PC-9 (cell line): ENCODE results near the gene PLA2G4D. TPM values are rescaled to one million over a fixed set of nuclear protein-coding genes. Genes with fewer than 3 reads are reported as not detected.

Experiments used
- BruUV-seq: library from RNA; stranded (reverse); fragments of 400-500 nt; replicated peaks from 2 replicates; lab custom pipeline; 2021; lab: Mats Ljungman, UMichigan
- CTCF ChIA-PET: fragments of 300-600 bp; sonication (Branson Sonifier 250); formaldehyde crosslinking; loops from one replicate; lab custom pipeline; 2022; ENCODE audit warnings: antibody characterized with exemption; lab: Charles Lee
- POLR2A ChIA-PET: fragments of 300-600 bp; sonication (Branson Sonifier 250); formaldehyde crosslinking; loops from one replicate; lab custom pipeline; 2022; ENCODE audit warnings: antibody characterized with exemption; ENCODE audit not compliant: unreplicated experiment; lab: Charles Lee
- DNase-seq, 2 experiments: peaks; one replicate each; pipeline versions ENCODE4 v3.0.0 to v3.0.0-alpha.2; 2015 to 2022; ENCODE audit warnings: mixed read lengths in 1 of 2
- H2AFZ ChIP-seq: fragments of 200-600 bp; sonication (generic); 2 replicates; pipeline ENCODE4 v1.8.1; 2017; ENCODE audit warnings: antibody characterized with exemption
- H3F3A ChIP-seq: fragments of 200-600 bp; sonication (generic); 2 replicates; pipeline ENCODE4 v1.8.1; 2017; ENCODE audit warnings: antibody characterized with exemption, mild to moderate bottlenecking, low read depth; ENCODE audit not compliant: insufficient read depth
- H3K27ac ChIP-seq: fragments of 200-600 bp; sonication (generic); 2 replicates; pipeline ENCODE4 v1.6.1; 2016; ENCODE audit warnings: mixed run types
- H3K27me3 ChIP-seq: fragments of 200-600 bp; sonication (generic); 2 replicates; pipeline ENCODE4 v1.6.1; 2016; ENCODE audit warnings: low read depth, mixed run types; ENCODE audit not compliant: insufficient read depth
- H3K36me3 ChIP-seq: fragments of 200-600 bp; sonication (generic); 2 replicates; pipeline ENCODE4 v1.6.1; 2016; ENCODE audit warnings: low read depth, mixed run types
- H3K4me1 ChIP-seq: fragments of 200-600 bp; sonication (generic); replicated peaks from 2 replicates; pipeline ENCODE4 v1.6.1; 2016; ENCODE audit warnings: mixed run types; ENCODE audit not compliant: insufficient read depth
- H3K4me2 ChIP-seq: fragments of 200-600 bp; sonication (generic); 2 replicates; pipeline ENCODE4 v1.6.1; 2017; ENCODE audit warnings: mixed run types
- H3K4me3 ChIP-seq: fragments of 200-600 bp; sonication (generic); 2 replicates; pipeline ENCODE4 v1.6.1; 2016; ENCODE audit warnings: mixed run types
- H3K79me2 ChIP-seq: fragments of 200-600 bp; sonication (generic); 2 replicates; pipeline ENCODE4 v1.6.1; 2017; ENCODE audit warnings: low read depth, mixed run types
- H3K9me2 ChIP-seq: fragments of 200-600 bp; sonication (generic); 2 replicates; pipeline ENCODE4 v1.8.1; 2017; ENCODE audit warnings: mild to moderate bottlenecking; ENCODE audit not compliant: insufficient read depth
- H3K9me3 ChIP-seq: fragments of 200-600 bp; sonication (generic); 2 replicates; pipeline ENCODE4 v1.8.1; 2016; ENCODE audit warnings: low read depth; ENCODE audit not compliant: insufficient read depth
- H4K20me1 ChIP-seq: fragments of 200-600 bp; sonication (generic); 2 replicates; pipeline ENCODE4 v1.8.1; 2017; ENCODE audit not compliant: insufficient read depth
- EZH2 ChIP-seq: fragments of 200-600 bp; sonication (generic); IDR thresholded peaks from 2 replicates; pipeline ENCODE4 v1.8.0; 2017; ENCODE audit warnings: antibody characterized with exemption, low read depth
- intact Hi-C: fragments of 100-400 bp; cut with micrococcal nuclease; formaldehyde crosslinking; loops from one replicate; pipeline ENCODE4 v1.10.0; 2022; ENCODE audit not compliant: unreplicated experiment
- total RNA-seq: library from RNA; stranded (reverse); gene quantifications from 2 replicates; pipeline ENCODE4 v1.2.3, GENCODE V29; 2021
- TF ChIP-seq, protein P1 (sequence below): fragments of 200-600 bp; sonication (generic); conservative IDR thresholded peaks from 2 replicates; pipeline ENCODE4 v1.6.1; 2017; ENCODE audit warnings: mixed run types, antibody characterized with exemption, mild to moderate bottlenecking, moderate library complexity

Gene PLA2G4D
- total RNA-seq, 1 experiment from 2014 or later, result 0.90 TPM

DNA sequence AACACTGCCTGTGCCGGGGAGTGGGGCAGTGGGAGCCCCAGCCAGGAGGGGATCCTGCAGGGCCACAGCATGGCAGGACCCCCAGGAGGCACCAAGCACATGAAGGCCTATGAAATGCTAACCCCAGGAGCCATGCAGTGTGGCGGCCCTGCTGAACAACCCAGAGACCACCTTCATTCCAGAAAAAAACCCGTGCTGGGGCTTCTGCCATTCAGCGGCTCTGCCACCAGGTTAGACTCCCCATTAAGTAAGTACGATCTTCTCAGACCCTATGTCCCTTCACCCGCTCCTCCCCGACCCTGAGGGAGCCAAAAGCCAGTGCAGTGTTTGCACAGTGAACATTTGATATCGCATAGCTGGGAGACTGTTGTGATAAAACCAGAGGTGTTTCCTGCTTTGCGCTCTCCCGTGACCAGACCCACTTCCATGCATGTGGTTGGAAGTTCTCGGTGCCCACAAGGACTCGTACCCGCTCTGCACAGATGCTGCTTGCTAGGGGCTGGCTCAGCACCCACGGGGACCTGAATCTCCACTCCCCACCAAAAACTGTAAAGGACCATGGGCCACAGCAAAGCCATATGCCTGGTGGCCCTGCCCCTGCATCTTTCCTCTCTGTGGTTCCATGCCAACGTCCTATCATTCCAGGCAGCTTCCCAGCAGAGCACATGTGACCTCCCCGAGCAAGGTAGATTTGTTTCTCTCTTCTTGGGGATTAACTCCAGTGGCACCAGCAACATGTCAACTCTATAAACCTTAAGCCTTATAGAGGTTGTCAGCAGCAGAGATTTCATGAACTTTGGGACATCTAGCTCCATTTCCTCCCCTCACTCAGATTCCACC lies 5.3 kb downstream of the PLA2G4D start:
- H3F3A ChIP-seq, result peaks cover 12% of the 10 kb centered on the region; the same call in 1 of the 2 replicates
- no peak overlapping the region for H3K4me2 ChIP-seq
- H3K79me2 ChIP-seq, result no peaks in the 10 kb centered on the region
- peaks cover 41% of the 10 kb centered on the region for H3K4me1 ChIP-seq
- H3K27ac ChIP-seq, result no peak overlapping the region
- POLR2A ChIA-PET, result no interaction called here
- CTCF ChIA-PET, result no interaction called here
- no peak overlapping the region for H3K4me3 ChIP-seq
- H3K9me2 ChIP-seq, result no peaks in the 10 kb centered on the region
- no peaks in the 10 kb centered on the region for H3K27me3 ChIP-seq
- BruUV-seq, result no TSS peak
- intact Hi-C loops, result no loop called here
- TF ChIP-seq EZH2, result no peak
- TF ChIP-seq, protein P1, sequence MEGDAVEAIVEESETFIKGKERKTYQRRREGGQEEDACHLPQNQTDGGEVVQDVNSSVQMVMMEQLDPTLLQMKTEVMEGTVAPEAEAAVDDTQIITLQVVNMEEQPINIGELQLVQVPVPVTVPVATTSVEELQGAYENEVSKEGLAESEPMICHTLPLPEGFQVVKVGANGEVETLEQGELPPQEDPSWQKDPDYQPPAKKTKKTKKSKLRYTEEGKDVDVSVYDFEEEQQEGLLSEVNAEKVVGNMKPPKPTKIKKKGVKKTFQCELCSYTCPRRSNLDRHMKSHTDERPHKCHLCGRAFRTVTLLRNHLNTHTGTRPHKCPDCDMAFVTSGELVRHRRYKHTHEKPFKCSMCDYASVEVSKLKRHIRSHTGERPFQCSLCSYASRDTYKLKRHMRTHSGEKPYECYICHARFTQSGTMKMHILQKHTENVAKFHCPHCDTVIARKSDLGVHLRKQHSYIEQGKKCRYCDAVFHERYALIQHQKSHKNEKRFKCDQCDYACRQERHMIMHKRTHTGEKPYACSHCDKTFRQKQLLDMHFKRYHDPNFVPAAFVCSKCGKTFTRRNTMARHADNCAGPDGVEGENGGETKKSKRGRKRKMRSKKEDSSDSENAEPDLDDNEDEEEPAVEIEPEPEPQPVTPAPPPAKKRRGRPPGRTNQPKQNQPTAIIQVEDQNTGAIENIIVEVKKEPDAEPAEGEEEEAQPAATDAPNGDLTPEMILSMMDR, result no peak
- H4K20me1 ChIP-seq, result no peaks in the 10 kb centered on the region
- no peak overlapping the region for H2AFZ ChIP-seq
- no peaks in the 10 kb centered on the region for H3K36me3 ChIP-seq
- no peak for DNase-seq
- no peaks in the 10 kb centered on the region for H3K9me3 ChIP-seq

DNA sequence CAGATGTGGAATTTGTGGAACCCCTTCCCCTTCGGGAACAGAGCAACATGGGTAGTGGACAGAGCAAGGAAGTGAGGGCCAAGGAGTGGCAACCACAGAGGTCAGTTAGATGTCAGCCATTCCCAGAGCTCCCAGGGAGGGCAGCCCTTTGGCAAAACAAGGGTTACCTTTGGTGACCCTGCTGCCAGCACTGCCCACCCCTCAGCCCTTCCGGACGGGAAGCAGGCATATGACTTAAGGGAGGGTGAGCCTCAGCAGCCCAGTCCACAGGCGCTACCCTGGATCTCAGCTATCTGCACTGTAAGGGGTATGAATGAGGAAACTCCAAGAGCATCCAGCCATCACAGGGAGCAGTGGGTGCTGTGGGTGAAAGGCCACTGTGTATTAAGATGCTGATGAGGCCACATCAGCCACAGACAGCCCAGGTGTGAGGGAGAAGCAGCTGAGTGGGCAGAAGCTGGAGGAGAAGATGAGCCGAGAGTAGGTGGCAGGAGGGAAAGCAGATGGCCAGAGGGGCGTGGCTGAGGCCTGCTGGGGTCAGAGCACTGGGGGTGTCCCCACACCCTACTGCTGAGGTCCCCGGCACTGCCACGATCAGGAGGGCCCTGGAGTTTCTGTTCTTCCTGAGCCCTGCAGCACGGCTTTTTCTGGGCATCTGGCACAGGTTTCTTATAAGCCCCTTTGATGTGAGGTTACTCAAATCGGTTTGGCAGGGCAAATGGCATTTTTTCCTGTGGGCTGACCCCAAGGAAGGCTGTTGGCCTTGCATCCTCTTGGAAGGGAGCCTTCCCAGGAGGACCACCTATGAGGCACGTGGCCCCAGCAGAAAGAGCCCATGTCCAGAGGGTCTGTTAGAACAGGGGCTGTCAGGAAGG lies 6.2 kb downstream of the PLA2G4D start:
- Histone ChIP-seq H3K4me1 (peaks cover 46% of the 10 kb centered on the region), H3K4me2 (no peak overlapping the region), H3K36me3 (no peaks in the 10 kb centered on the region), H3K4me3 (no peak overlapping the region), H3K9me3 (no peaks in the 10 kb centered on the region), H3K79me2 (no peaks in the 10 kb centered on the region), H3F3A (peaks cover 12% of the 10 kb centered on the region; the same call in 1 of the 2 replicates), H3K9me2 (no peaks in the 10 kb centered on the region), H3K27me3 (no peaks in the 10 kb centered on the region), H2AFZ (no peak overlapping the region), H4K20me1 (no peaks in the 10 kb centered on the region), H3K27ac (no peak overlapping the region)
- TF ChIP-seq EZH2, result no peak
- TF ChIP-seq, protein P1, result no peak
- ChIA-PET CTCF (no interaction called here), POLR2A (no interaction called here)
- DNase-seq, result no peak
- intact Hi-C loops, result no loop called here
- no TSS peak for BruUV-seq

DNA sequence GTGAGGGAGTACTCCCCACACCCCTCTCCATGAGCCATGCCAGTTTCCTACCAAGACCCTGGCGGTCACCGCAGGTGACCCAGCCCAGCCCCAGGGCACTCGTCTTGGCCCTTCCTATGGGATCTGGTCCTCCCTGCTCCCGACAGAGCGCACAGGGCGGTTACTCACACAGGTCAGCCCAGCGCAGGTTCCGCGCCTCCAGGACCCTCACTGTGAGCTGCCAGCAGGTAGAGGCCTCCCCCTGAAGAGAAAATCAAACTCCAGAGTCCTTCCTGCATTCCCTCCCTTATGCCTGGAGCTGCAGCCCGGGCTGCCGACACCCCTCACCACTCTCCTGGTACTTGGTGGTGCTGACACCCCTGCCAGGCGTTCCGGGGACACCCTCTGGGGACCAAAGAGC lies 6.9 kb downstream of the PLA2G4D start:
- ChIA-PET POLR2A (no interaction called here), CTCF (no interaction called here)
- Histone ChIP-seq H3K4me2 (no peak overlapping the region), H3K27me3 (no peaks in the 10 kb centered on the region), H3F3A (peaks cover 12% of the 10 kb centered on the region; the same call in 1 of the 2 replicates), H3K9me2 (no peaks in the 10 kb centered on the region), H3K36me3 (no peaks in the 10 kb centered on the region), H3K27ac (no peak overlapping the region), H3K79me2 (no peaks in the 10 kb centered on the region), H4K20me1 (no peaks in the 10 kb centered on the region), H3K4me1 (peaks cover 39% of the 10 kb centered on the region), H2AFZ (no peak overlapping the region), H3K4me3 (no peak overlapping the region), H3K9me3 (no peaks in the 10 kb centered on the region)
- intact Hi-C loops, result no loop called here
- BruUV-seq, result no TSS peak
- DNase-seq, result no peak
- no peak for TF ChIP-seq EZH2
